ENCODE results near the gene MTPN. TPM values are rescaled to one million over a fixed set of nuclear protein-coding genes. Genes with fewer than 3 reads are reported as not detected.

The MTPN gene
- total RNA-seq, 1 experiment from 2014 or later = 153 TPM

- Mint-ChIP-seq H3K4me3 (ENCODE audit: unreplicated experiment) (no peak overlapping the region), H3K9me3 (ENCODE audit: unreplicated experiment) (no peaks in the 10 kb centered on the region), H3K27ac (ENCODE audit: low read depth, unreplicated experiment) (no peak overlapping the region), H3K27me3 (ENCODE audit: insufficient read depth, unreplicated experiment) (no peaks in the 10 kb centered on the region), H3K36me3 (ENCODE audit: insufficient read depth, unreplicated experiment) (no peaks in the 10 kb centered on the region), H3K4me1 (ENCODE audit: insufficient read depth, unreplicated experiment) (peaks cover 7% of the 10 kb centered on the region)
- intact Hi-C loops (cut with micrococcal nuclease) = no loop called here
- BruUV-seq (replicated peaks) = no TSS peak
- no peak for DNase-seq (ENCODE audit: unreplicated experiment)
- POLR2A ChIA-PET = interaction anchor here (0.8 kb wide), 1 partner anchor 74 kb away, joined by 4 read pairs; no protein-coding TSS in a partner anchor
- CTCF ChIA-PET = no interaction called here
- TF ChIP-seq, protein P1, sequence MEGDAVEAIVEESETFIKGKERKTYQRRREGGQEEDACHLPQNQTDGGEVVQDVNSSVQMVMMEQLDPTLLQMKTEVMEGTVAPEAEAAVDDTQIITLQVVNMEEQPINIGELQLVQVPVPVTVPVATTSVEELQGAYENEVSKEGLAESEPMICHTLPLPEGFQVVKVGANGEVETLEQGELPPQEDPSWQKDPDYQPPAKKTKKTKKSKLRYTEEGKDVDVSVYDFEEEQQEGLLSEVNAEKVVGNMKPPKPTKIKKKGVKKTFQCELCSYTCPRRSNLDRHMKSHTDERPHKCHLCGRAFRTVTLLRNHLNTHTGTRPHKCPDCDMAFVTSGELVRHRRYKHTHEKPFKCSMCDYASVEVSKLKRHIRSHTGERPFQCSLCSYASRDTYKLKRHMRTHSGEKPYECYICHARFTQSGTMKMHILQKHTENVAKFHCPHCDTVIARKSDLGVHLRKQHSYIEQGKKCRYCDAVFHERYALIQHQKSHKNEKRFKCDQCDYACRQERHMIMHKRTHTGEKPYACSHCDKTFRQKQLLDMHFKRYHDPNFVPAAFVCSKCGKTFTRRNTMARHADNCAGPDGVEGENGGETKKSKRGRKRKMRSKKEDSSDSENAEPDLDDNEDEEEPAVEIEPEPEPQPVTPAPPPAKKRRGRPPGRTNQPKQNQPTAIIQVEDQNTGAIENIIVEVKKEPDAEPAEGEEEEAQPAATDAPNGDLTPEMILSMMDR (IDR thresholded peaks at IDR 0.05; ENCODE audit: unreplicated experiment) = no peak
Measured at GRCh38 chr7:136002802-136003201, 25.6 kb upstream of the MTPN start.

- Mint-ChIP-seq H3K27ac (ENCODE audit: low read depth, unreplicated experiment) (no peak overlapping the region), H3K27me3 (ENCODE audit: insufficient read depth, unreplicated experiment) (no peaks in the 10 kb centered on the region), H3K9me3 (ENCODE audit: unreplicated experiment) (no peaks in the 10 kb centered on the region), H3K4me3 (ENCODE audit: unreplicated experiment) (no peak overlapping the region), H3K36me3 (ENCODE audit: insufficient read depth, unreplicated experiment) (no peaks in the 10 kb centered on the region), H3K4me1 (ENCODE audit: insufficient read depth, unreplicated experiment) (peaks cover 15% of the 10 kb centered on the region)
- TF ChIP-seq, protein P1 (IDR thresholded peaks at IDR 0.05; ENCODE audit: unreplicated experiment) = no peak
- no peak for DNase-seq (ENCODE audit: unreplicated experiment)
- BruUV-seq (replicated peaks) = no TSS peak
- ChIA-PET POLR2A (interaction anchor here (0.6 to 1.1 kb wide), 2 partner anchors 26 to 243 kb away, joined by 3 read pairs; no protein-coding TSS in a partner anchor), CTCF (interaction anchor here (0.6 to 3.9 kb wide), 8 partner anchors 9 to 338 kb away, joined by 3 to 32 read pairs (median 4); partner anchors contain the start of gene STMP1)
- intact Hi-C loops (cut with micrococcal nuclease) = no loop called here
Measured at GRCh38 chr7:136000288-136000913, 23.2 kb upstream of the MTPN start.

DNA sequence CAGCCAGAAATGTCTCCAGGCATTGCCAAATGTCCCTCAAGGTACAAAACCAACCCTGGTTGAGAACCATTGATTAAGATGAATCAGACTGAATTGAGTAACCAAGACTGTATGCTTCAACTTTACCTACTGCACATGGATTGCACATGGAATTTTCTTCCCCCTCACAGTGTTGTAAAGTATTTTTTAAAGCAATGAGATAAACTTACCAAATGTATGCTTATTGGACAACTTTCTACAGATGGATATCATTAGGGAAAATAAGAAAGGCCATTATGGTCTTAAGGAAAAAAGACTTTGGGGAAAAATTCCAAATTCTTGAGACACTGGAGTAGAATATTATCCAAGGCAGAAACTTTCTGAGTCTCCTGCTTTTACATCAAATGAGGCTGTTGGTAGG, 20.9 kb upstream of the MTPN start:
- intact Hi-C loops (cut with micrococcal nuclease) = no loop called here
- peak; percentile 50 for DNase-seq (ENCODE audit: unreplicated experiment)
- Mint-ChIP-seq H3K27me3 (ENCODE audit: insufficient read depth, unreplicated experiment) (no peaks in the 10 kb centered on the region), H3K27ac (ENCODE audit: low read depth, unreplicated experiment) (no peak overlapping the region), H3K36me3 (ENCODE audit: insufficient read depth, unreplicated experiment) (no peaks in the 10 kb centered on the region), H3K4me1 (ENCODE audit: insufficient read depth, unreplicated experiment) (peaks cover 15% of the 10 kb centered on the region), H3K9me3 (ENCODE audit: unreplicated experiment) (no peaks in the 10 kb centered on the region), H3K4me3 (ENCODE audit: unreplicated experiment) (no peak overlapping the region)
- TF ChIP-seq, protein P1 (IDR thresholded peaks at IDR 0.05; ENCODE audit: unreplicated experiment) = no peak
- no TSS peak for BruUV-seq (replicated peaks)
- ChIA-PET POLR2A (no interaction called here), CTCF (interaction anchor here (3.4 to 3.9 kb wide), 2 partner anchors 11 to 197 kb away, joined by 24 to 32 read pairs; no protein-coding TSS in a partner anchor)

DNA sequence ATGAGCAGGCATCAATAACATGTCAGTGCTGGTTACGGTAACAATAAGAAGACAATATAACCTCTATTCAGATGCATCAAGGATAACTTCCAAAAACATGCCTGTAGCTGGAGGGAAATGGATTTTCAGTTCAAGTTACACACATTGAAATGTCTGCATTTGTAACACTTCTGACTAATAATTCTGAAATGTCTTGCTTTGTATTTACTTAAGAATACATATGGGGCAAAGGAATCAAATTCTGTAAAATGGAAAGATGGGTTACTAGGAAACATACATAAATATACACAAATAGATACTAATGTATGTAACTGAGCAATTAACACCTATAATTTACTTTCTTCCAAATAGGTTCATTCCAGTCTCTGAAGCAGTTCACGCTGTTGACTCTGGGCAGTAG, 18.6 kb upstream of the MTPN start:
- Mint-ChIP-seq H3K4me3 (ENCODE audit: unreplicated experiment) (no peak overlapping the region), H3K27ac (ENCODE audit: low read depth, unreplicated experiment) (no peak overlapping the region), H3K27me3 (ENCODE audit: insufficient read depth, unreplicated experiment) (no peaks in the 10 kb centered on the region), H3K9me3 (ENCODE audit: unreplicated experiment) (no peaks in the 10 kb centered on the region), H3K36me3 (ENCODE audit: insufficient read depth, unreplicated experiment) (no peaks in the 10 kb centered on the region), H3K4me1 (ENCODE audit: insufficient read depth, unreplicated experiment) (peaks cover 15% of the 10 kb centered on the region)
- intact Hi-C loops (cut with micrococcal nuclease) = no loop called here
- CTCF ChIA-PET = interaction anchor here (1.2 to 5.1 kb wide), 4 partner anchors 13 to 323 kb away, joined by 5 to 28 read pairs (median 8); no protein-coding TSS in a partner anchor
- TF ChIP-seq, protein P1 (IDR thresholded peaks at IDR 0.05; ENCODE audit: unreplicated experiment) = no peak
- POLR2A ChIA-PET = interaction anchor here (0.6 to 1.3 kb wide), 4 partner anchors 10 to 291 kb away, joined by 3 read pairs; no protein-coding TSS in a partner anchor
- no TSS peak for BruUV-seq (replicated peaks)
- DNase-seq (ENCODE audit: unreplicated experiment) = no peak
